GM21423 (cell line): ENCODE measurements around the gene FOXL2.

ENCODE experiments used
- ATAC-seq: cut with Tn5 transposase; IDR thresholded peaks from one replicate; pipeline ENCODE4 v1.9.1; 2021; ENCODE audit warnings: mild to moderate bottlenecking, moderate library complexity; ENCODE audit not compliant: unreplicated experiment

Gene FOXL2

GRCh38 chr3:138946663-138947494, at the start of gene FOXL2, which contains the start of gene FOXL2NB:
Gene FOXL2 (minus strand): TSS chr3:138947137. CDS start chr3:138946722, 415 bp downstream.
Gene FOXL2NB (plus strand): TSS chr3:138947217. CDS start chr3:138947365, 148 bp downstream.
- no peak for ATAC-seq

- no peak for ATAC-seq
Observed at GRCh38 chr3:138995706-138996105, 48.8 kb upstream of the FOXL2 start.

GRCh38 chr3:138987181-138987580, 40.2 kb upstream of the FOXL2 start:
- ATAC-seq: no peak

- no peak for ATAC-seq
Observed at GRCh38 chr3:138985932-138986331, 39.0 kb upstream of the FOXL2 start.

GRCh38 chr3:138984816-138985215, 37.9 kb upstream of the FOXL2 start:
- ATAC-seq: no peak

- no peak for ATAC-seq
Observed at GRCh38 chr3:138976047-138976446, 29.1 kb upstream of the FOXL2 start.

- ATAC-seq: no peak
Observed at GRCh38 chr3:138975351-138975750, 28.4 kb upstream of the FOXL2 start.

- no peak for ATAC-seq
Observed at GRCh38 chr3:138974462-138974861, 27.5 kb upstream of the FOXL2 start.

- ATAC-seq: no peak
Observed at GRCh38 chr3:138972941-138973340, 26.0 kb upstream of the FOXL2 start.

GRCh38 chr3:138971766-138972320, 24.9 kb upstream of the FOXL2 start:
- no peak for ATAC-seq

- ATAC-seq: no peak
Observed at GRCh38 chr3:138964923-138965322, 18.0 kb upstream of the FOXL2 start.

GRCh38 chr3:138964264-138964663, 17.3 kb upstream of the FOXL2 start:
- ATAC-seq: no peak

GRCh38 chr3:138962854-138963560, 16.1 kb upstream of the FOXL2 start:
- no peak for ATAC-seq

GRCh38 chr3:138960417-138960852, 13.5 kb upstream of the FOXL2 start:
- ATAC-seq: no peak

GRCh38 chr3:138950701-138951100, 3.8 kb upstream of the FOXL2 start:
- ATAC-seq: no peak

GRCh38 chr3:138950006-138950644, 3.2 kb upstream of the FOXL2 start:
- ATAC-seq: no peak

- no peak for ATAC-seq
Observed at GRCh38 chr3:138949445-138950005, 2.6 kb upstream of the FOXL2 start.

GRCh38 chr3:138949002-138949418, 2.1 kb upstream of the FOXL2 start:
- ATAC-seq: no peak

GRCh38 chr3:138948371-138949001, 1.5 kb upstream of the FOXL2 start:
- no peak for ATAC-seq

- no peak for ATAC-seq
Observed at GRCh38 chr3:138947495-138948121, 671 bp upstream of the FOXL2 start.
